H9 (cell line): ENCODE measurements around the gene TSSK6. TPM values are rescaled to one million over a fixed set of nuclear protein-coding genes. Genes with fewer than 3 reads are reported as not detected.
A peak's percentile ranks its signal among the peaks of the same experiment; 100 is the strongest.

Experiments used
- DNase-seq: peaks from one replicate; pipeline ENCODE4 v3.0.0-alpha.2; 2017
- H2AFZ ChIP-seq: one replicate; pipeline ENCODE4 v1.6.1; 2013; ENCODE audit warnings: mild to moderate bottlenecking, low read length, control low read depth, moderate library complexity
- H2AK5ac ChIP-seq: 2 replicates; pipeline ENCODE4 v1.6.1; 2013; ENCODE audit warnings: low read length, control low read depth, mixed read lengths; ENCODE audit not compliant: insufficient read length
- H2BK120ac ChIP-seq: one replicate; pipeline ENCODE4 v1.6.1; 2013; ENCODE audit warnings: low read depth, mild to moderate bottlenecking, low read length, control low read depth, inconsistent platforms; ENCODE audit not compliant: poor library complexity, severe bottlenecking
- H2BK12ac ChIP-seq: 2 replicates; pipeline ENCODE4 v1.6.1; 2013; ENCODE audit warnings: low read length, control low read depth, mixed read lengths, low read depth; ENCODE audit not compliant: insufficient read length
- H2BK15ac ChIP-seq: 2 replicates; pipeline ENCODE4 v1.6.1; 2013; ENCODE audit warnings: low read depth, low read length, control low read depth
- H2BK20ac ChIP-seq: one replicate; pipeline ENCODE4 v1.6.1; 2013; ENCODE audit warnings: low read depth, mild to moderate bottlenecking, low read length, control low read depth, inconsistent platforms; ENCODE audit not compliant: poor library complexity, severe bottlenecking
- H2BK5ac ChIP-seq: 2 replicates; pipeline ENCODE4 v1.6.1; 2013; ENCODE audit warnings: low read length, control low read depth, mixed read lengths; ENCODE audit not compliant: insufficient read length
- H3K14ac ChIP-seq: 2 replicates; pipeline ENCODE4 v1.6.1; 2013; ENCODE audit warnings: low read length, control low read depth; ENCODE audit not compliant: insufficient read depth
- H3K18ac ChIP-seq: 2 replicates; pipeline ENCODE4 v1.6.1; 2013; ENCODE audit warnings: low read depth, mild to moderate bottlenecking, mixed read lengths, low read length, control low read depth; ENCODE audit not compliant: insufficient read length
- H3K23ac ChIP-seq: 2 replicates; pipeline ENCODE4 v1.6.1; 2013; ENCODE audit warnings: low read length, control low read depth, mixed read lengths, low read depth; ENCODE audit not compliant: insufficient read length
- H3K23me2 ChIP-seq: 2 replicates; pipeline ENCODE4 v1.6.1; 2013; ENCODE audit warnings: low read depth, mild to moderate bottlenecking, mixed read lengths, low read length, control low read depth; ENCODE audit not compliant: insufficient read length, poor library complexity, severe bottlenecking
- H3K27ac ChIP-seq: 2 replicates; pipeline ENCODE4 v1.5.1; 2013; ENCODE audit warnings: low read length, control low read depth, mixed read lengths, low read depth; ENCODE audit not compliant: insufficient read length
- H3K27me3 ChIP-seq: 2 replicates; pipeline ENCODE4 v1.6.1; 2013; ENCODE audit warnings: low read length, control low read depth, inconsistent platforms; ENCODE audit not compliant: insufficient read depth
- H3K4ac ChIP-seq: 2 replicates; pipeline ENCODE4 v1.6.1; 2013; ENCODE audit warnings: low read depth, mild to moderate bottlenecking, control low read depth, inconsistent platforms, low read length, moderate library complexity
- H3K4me1 ChIP-seq: 2 replicates; pipeline ENCODE4 v1.6.1; 2013; ENCODE audit warnings: low read length, control low read depth, inconsistent platforms; ENCODE audit not compliant: insufficient read depth
- H3K4me2 ChIP-seq: 2 replicates; pipeline ENCODE4 v1.6.1; 2013; ENCODE audit warnings: low read length, control low read depth, mixed read lengths; ENCODE audit not compliant: insufficient read length, insufficient read depth
- H3K56ac ChIP-seq: 2 replicates; pipeline ENCODE4 v1.6.1; 2013; ENCODE audit warnings: low read depth, mild to moderate bottlenecking, mixed read lengths, low read length, control low read depth; ENCODE audit not compliant: insufficient read length
- H3K79me1 ChIP-seq: 2 replicates; pipeline ENCODE4 v1.6.1; 2013; ENCODE audit warnings: low read depth, mild to moderate bottlenecking, moderate library complexity, low read length, control low read depth, inconsistent platforms; ENCODE audit not compliant: insufficient read depth, poor library complexity, severe bottlenecking
- H3K79me2 ChIP-seq: 2 replicates; pipeline ENCODE4 v1.6.1; 2013; ENCODE audit warnings: low read length, control low read depth, inconsistent platforms; ENCODE audit not compliant: insufficient read depth
- H3K9ac ChIP-seq: 2 replicates; pipeline ENCODE4 v1.6.1; 2013; ENCODE audit warnings: low read length, control low read depth, mixed read lengths; ENCODE audit not compliant: insufficient read length; ENCODE audit errors: extremely low read depth
- H3K9me3 ChIP-seq: one replicate; pipeline ENCODE4 v1.6.1; 2013; ENCODE audit warnings: low read depth, low read length, inconsistent platforms; ENCODE audit not compliant: control insufficient read depth
- H3T11ph ChIP-seq: one replicate; pipeline ENCODE4 v1.6.1; 2013; ENCODE audit warnings: mild to moderate bottlenecking, low read length, control low read depth, inconsistent platforms
- H4K20me1 ChIP-seq: one replicate; pipeline ENCODE4 v1.6.1; 2013; ENCODE audit not compliant: control insufficient read depth, insufficient read length, insufficient read depth
- H4K5ac ChIP-seq: 2 replicates; pipeline ENCODE4 v1.6.1; 2013; ENCODE audit warnings: low read depth, mild to moderate bottlenecking, mixed read lengths, low read length, control low read depth; ENCODE audit not compliant: insufficient read length
- H4K8ac ChIP-seq: replicated peaks from 2 replicates; pipeline ENCODE4 v1.6.1; 2013; ENCODE audit warnings: low read length, control low read depth, mixed read lengths, low read depth; ENCODE audit not compliant: insufficient read length
- H4K91ac ChIP-seq: 2 replicates; pipeline ENCODE4 v1.6.1; 2013; ENCODE audit warnings: low read depth, mild to moderate bottlenecking, moderate library complexity, mixed read lengths, low read length, control low read depth; ENCODE audit not compliant: insufficient read length
- H3K27ac Mint-ChIP-seq, 3 experiments: 2 replicates in 2 of 3; 3 replicates in 1 of 3; pipeline ENCODE4 v1.8.0; 2020 to 2021; ENCODE audit warnings: mixed read lengths in 3 of 3, mild to moderate bottlenecking in 1 of 3, moderate library complexity in 1 of 3
- H3K27me3 Mint-ChIP-seq: 2 replicates; pipeline ENCODE4 v1.8.0; 2021; ENCODE audit warnings: low read depth, mild to moderate bottlenecking, moderate library complexity, mixed read lengths
- H3K36me3 Mint-ChIP-seq, 3 experiments: 2 replicates in 2 of 3; 3 replicates in 1 of 3; pipeline ENCODE4 v1.8.0; 2020 to 2021; ENCODE audit warnings: low read depth in 3 of 3, mixed read lengths in 3 of 3; ENCODE audit not compliant: insufficient read depth in 1 of 3
- H3K4me1 Mint-ChIP-seq, 2 experiments: 2 replicates each; pipeline ENCODE4 v1.8.0; 2020; ENCODE audit warnings: mixed read lengths in 2 of 2
- H3K4me3 Mint-ChIP-seq, 2 experiments: 2 replicates in 1 of 2; 3 replicates in 1 of 2; pipeline ENCODE4 v1.8.0; 2020 to 2021; ENCODE audit warnings: mild to moderate bottlenecking in 2 of 2, mixed read lengths in 2 of 2, moderate library complexity in 1 of 2
- H3K9me3 Mint-ChIP-seq, 2 experiments: 2 replicates in 1 of 2; 3 replicates in 1 of 2; pipeline ENCODE4 v1.8.0; 2020; ENCODE audit warnings: mild to moderate bottlenecking in 2 of 2, mixed read lengths in 2 of 2, moderate library complexity in 1 of 2
- CTCF ChIP-seq: fragments of 200-600 bp; sonication (generic); conservative IDR thresholded peaks from 3 replicates; pipeline ENCODE4 v1.8.0; 2021; ENCODE audit warnings: antibody characterized with exemption, mild to moderate bottlenecking
- WGBS: extraction: QIAGEN DNeasy Blood & Tissue Kit; methylation state at CpG from one replicate; pipeline ENCODE4 v1.1.7; 2013; ENCODE audit warnings: missing lambda C conversion rate, low lambda C conversion rate, mixed read lengths; ENCODE audit not compliant: insufficient read length; ENCODE audit errors: extremely low coverage; 5-methylcytosine and 5-hydroxymethylcytosine counted together
- total RNA-seq: library from RNA; stranded (reverse); gene quantifications from 2 replicates; pipeline ENCODE4 v1.2.1, GENCODE V29; 2021

Gene TSSK6
- total RNA-seq, 1 experiment from 2014 or later = 2.6 TPM

GRCh38 chr19:19485161-19485997 lies 30.0 kb downstream of the TSSK6 start:
- Histone ChIP-seq H4K8ac (no peak overlapping the region), H3K23ac (no peak overlapping the region), H2BK120ac (no peak overlapping the region), H3T11ph (no peak overlapping the region), H2BK20ac (no peak overlapping the region), H3K14ac (no peak overlapping the region; the same call in 1 of the 2 replicates), H2AK5ac (no peak overlapping the region), H2BK15ac (no peak overlapping the region), H4K20me1 (peaks cover 4% of the 10 kb centered on the region), H3K4ac (no peak overlapping the region), H3K9me3 (no peaks in the 10 kb centered on the region), H3K4me1 (peaks cover 9% of the 10 kb centered on the region; the same call in 1 of the 2 replicates), H3K27ac (no peak overlapping the region), H3K18ac (no peak overlapping the region), H3K56ac (no peak overlapping the region), H3K27me3 (no peaks in the 10 kb centered on the region), H4K91ac (no peak overlapping the region), H2BK5ac (no peak overlapping the region), H4K5ac (no peak overlapping the region), H3K79me1 (no peaks in the 10 kb centered on the region), H3K9ac (no peak overlapping the region), H3K79me2 (peaks cover 12% of the 10 kb centered on the region; the same call in 1 of the 2 replicates), H2BK12ac (no peak overlapping the region), H3K23me2 (no peaks in the 10 kb centered on the region), H2AFZ (no peak overlapping the region), H3K4me2 (no peak overlapping the region)
- Mint-ChIP-seq H3K4me3 (no peak overlapping the region), H3K4me1 (peaks cover 56 to 67% of the 10 kb centered on the region in 2 experiments), H3K36me3 (peaks cover 5 to 19% (median 10%) of the 10 kb centered on the region in 3 experiments; a peak in 6 of 7 replicates), H3K9me3 (no peaks in the 10 kb centered on the region), H3K27ac (peak overlapping the region; percentile 55 to 92 (median 72); a peak in 2 of 7 replicates), H3K27me3 (no peaks in the 10 kb centered on the region)
- no peak for DNase-seq
- no CpG with 5 or more reads among the region's 15 CpGs for WGBS
- TF ChIP-seq CTCF = no peak
